CD4-positive, alpha-beta T cell treated with Interleukin-4 for 1 hour (primary cell): ENCODE measurements around the gene EEF1AKMT2.
"Not testable (repeated sequence)": the region's sequence is repeated elsewhere in the genome, so short reads cannot be mapped to it uniquely, and the experiment has no call there.

Source experiments
- DNase-seq, 2 donors: peaks; one replicate each; pipeline ENCODE4 v3.0.0-alpha.2; 2020 to 2022

EEF1AKMT2 gene

DNA sequence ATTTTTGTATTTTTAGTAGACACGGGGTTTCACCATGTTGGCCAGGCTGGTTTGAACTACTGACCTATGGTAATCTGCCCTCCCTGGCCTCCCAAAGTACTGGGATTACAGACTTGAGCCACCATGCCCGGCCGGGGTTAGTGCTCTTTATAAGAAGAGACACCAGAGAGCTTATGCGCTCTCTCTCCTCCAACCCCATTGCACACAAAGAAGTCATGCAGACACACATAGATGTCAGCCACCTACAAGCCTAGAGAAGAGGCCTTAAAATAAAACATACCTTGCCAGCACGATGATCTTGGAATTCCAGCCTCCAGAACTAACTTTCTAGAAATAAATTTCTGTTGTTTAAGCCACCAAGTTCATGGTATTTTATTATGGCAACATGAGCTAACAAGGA, 37.5 kb downstream of the EEF1AKMT2 start:
- DNase-seq = no peak

DNA sequence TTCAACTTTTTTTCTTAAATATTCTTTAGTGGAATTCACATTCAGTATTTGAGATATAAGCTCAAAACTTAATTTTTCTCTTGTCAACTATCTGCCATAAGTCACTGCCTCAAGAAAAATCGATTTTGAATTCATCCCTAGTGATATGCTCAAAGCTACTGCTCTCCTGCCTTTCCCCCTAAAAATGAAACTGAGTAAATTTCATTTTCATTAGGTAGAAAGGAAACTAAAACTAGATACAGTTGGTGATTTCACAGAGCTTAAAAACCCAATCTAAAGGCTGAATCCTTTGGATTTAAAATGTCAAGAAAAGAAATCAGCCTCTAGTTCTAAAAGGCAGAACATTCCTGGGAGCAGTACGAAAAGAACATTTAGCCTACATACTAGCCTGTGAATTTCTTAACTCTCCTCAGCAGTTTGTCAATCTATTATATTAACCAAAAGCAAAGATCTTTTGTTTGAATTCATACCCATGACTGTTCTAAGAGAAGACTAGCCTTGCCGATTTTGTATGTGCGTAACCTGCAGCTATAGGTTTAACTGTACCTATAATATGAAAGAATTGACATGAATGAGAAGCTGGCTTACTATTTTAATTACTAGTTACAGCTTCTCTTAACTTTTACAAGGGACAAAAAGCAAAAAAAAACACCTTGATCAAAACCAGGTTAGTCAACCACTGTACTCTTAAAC, 42.6 kb downstream of the EEF1AKMT2 start:
- no peak for DNase-seq

- DNase-seq = no peak
These were observed 43.5 kb downstream of the EEF1AKMT2 start for GRCh38 chr10:124748166-124748565.

GRCh38 chr10:124747745-124748144, 43.9 kb downstream of the EEF1AKMT2 start:
- no peak for DNase-seq

GRCh38 chr10:124746992-124747391, 44.7 kb downstream of the EEF1AKMT2 start:
- DNase-seq = no peak

GRCh38 chr10:124746447-124746846, 45.2 kb downstream of the EEF1AKMT2 start:
- DNase-seq = not testable (repeated sequence)

GRCh38 chr10:124745673-124746072, 46.0 kb downstream of the EEF1AKMT2 start:
- peak in 1 of 2 donors; percentile 79 for DNase-seq

- no peak for DNase-seq
These were observed 46.4 kb downstream of the EEF1AKMT2 start for GRCh38 chr10:124745252-124745651.

- DNase-seq = peak; percentile 77 to 81
These were observed 47.3 kb downstream of the EEF1AKMT2 start, which contains the start of gene FAM53B for GRCh38 chr10:124744102-124745050. TSS of gene FAM53B (minus strand) at chr10:124744378. CDS start at chr10:124706713, 37,665 bp downstream.

DNA sequence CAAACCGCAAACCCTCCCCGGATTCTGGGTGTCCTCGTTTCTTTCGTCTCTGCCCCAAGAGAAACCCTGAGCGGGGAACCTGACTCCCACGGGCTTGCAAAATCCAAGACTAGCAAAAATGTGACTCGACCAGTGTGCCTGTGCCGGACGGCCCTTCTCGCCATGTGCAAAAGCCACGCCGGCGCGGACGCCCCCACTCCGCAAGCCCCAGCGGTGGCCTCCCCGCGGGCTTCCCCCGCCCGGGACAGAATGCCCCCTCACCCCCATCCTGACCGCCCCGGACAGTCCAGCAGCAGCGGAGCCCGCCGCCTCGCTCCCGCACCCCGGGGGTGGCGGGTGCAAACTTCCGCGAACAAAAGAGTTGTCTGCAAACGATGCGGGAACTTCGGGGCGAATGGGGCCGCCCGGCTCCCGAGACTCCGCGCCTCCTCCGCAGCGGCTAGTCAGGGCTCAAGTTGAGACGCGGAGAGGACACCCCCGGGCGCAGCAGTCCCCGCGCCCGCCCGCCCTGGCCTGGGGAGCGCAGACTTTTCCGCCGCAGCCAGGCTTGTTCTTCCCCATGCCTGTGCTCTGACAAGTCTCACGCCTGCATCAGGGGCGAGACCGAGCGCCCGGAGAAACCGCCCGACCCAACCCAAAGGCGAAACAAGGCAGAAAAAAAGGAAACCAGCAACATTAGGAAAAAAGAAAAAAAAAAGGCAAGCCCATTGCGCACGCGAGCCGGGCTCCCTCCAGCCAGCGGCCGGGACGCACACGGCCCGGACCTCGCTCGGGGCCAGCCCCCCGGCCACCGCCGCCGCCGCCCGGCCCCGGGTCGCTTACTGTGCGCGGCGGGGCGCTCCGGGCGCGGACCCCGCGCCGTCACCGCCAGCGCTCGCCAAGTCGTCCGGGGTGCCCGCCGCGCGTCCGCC, 48.2 kb downstream of the EEF1AKMT2 start:
- peak in 1 of 2 donors; percentile 24 for DNase-seq

GRCh38 chr10:124742413-124743190, 49.1 kb downstream of the EEF1AKMT2 start:
- no peak for DNase-seq

DNA sequence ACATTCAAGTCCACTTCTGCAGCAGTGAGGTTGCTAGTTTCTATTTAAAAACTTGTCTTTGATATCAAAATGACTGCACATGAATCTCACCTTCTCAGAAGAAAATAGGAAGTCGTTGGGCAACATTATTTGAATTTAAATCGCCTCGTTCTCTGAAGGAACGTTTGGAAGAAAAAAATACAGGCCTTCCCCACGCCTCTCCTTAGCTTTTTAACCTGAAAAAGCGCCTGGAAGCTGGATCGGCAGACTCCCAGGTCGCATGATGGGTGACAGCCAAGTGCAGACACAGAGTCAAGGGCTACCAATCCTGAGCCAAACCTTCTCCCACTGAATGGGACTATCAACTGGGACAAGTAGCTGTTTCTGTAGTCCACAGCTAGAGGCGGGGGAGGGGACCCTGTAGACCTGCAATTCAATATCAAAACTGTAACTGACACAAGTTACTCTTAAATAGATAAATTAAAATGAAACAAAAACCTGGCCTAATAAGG, 49.7 kb downstream of the EEF1AKMT2 start:
- peak in 1 of 2 donors; percentile 30 for DNase-seq

DNA sequence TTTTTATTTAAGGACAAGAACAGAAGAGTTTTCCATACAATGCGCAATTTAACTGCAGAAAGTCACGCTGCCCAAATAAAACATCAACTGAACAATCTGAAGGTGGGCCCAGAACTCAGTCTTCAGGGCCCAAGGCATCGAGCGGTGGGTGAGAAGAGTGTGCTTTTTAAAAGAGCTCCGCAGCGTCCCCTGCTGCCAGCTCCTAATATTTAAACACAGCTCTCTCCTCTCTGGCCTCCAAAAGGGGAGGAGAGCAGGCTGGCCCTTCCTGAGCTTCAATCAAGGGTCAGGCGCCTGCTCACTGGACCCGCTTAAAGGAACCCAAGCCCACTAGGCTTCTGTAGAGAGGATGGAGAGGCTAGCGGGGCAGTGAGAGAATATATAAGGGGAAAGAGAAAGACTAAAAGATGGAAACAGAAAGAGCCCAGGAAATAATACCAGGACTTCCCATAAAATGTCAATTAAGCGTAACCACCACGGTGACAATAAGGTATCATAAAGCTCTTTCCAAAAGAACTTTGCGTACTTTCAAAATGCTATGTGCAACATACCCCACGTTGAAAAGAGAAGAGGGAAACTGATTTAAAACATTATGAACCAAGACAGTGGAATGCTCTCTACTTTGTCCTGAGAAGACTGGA, 50.3 kb downstream of the EEF1AKMT2 start:
- DNase-seq = peak; percentile 79 to 81

- DNase-seq = peak; percentile 50 to 72
These were observed 51.1 kb downstream of the EEF1AKMT2 start for GRCh38 chr10:124740369-124741280.

DNA sequence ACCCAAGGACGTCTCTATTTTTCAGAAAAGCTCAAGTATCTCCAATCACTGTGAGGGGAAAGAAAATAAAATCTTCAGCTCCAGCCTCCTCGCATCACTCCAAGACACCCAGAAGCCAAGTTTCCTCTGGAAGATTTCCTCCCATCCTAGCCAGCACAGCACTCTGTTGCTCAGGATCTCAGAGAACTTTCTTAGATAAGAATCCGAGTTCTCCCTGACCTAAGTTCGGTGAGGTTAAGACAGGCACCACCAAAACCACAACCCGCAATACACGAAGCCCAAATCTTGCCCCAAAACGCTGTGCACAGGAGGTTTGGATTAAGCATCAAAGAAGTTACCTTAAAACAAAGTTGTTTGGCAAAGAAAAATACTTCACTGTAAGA, 51.7 kb downstream of the EEF1AKMT2 start:
- DNase-seq = peak in 1 of 2 donors; percentile 45

DNA sequence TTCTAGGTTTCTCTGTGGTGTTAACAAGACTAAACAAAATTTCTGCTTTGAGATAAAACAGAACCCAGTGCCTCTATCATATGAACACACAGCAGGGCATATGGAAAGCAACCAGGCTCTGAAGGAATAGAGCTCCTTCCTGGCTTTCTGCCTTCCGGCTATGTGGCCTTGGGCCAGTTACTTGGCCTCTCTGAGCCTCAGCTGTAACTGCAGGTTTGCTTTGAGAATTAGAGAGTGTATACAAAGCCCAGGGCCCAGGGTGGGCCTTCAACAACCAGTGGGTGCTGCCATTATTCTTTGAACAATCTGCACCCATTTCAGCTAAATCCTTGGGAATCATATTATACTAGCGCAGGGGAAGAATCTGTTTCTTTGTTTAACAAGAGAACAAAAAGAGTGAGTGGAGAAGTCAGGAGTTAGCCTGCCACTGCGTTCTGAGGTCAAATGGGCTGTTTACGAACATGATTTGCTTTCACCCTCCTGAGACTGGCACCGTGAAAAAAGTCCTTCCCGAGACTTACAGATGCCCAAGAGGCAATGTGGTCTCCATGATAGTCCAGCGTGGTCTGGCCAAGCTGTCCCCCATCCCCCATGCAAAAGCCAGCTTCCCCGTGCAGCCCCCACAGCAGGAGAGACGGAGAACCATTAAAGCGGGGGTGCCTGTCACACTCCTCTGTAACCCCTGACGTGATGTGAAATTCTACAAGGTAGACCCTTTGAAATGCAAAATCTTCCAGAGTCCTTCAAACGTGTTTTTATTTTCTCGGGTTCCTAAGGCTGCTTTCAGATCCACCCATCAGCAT, 52.4 kb downstream of the EEF1AKMT2 start:
- no peak for DNase-seq

DNA sequence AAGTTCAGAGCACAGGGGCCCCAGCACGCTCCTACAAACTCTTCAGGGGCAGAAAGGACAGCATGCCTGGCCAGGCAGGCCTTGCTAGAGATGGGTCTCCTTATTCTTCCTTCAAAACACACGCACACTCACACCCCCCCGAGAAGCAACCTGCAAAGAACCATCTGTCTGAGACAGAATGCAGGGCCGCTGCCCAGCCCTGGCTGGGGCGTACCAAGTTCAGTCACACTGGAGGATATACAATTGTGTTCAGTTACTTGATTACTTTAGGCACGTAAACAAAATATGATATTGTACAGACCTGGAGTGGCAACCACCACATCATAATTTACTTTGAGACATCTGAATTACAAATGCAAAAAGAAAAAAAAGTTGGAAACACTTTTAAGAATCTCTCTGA, 53.2 kb downstream of the EEF1AKMT2 start:
- DNase-seq = no peak

- no peak for DNase-seq
These were observed 54.0 kb downstream of the EEF1AKMT2 start for GRCh38 chr10:124737708-124738107.

DNA sequence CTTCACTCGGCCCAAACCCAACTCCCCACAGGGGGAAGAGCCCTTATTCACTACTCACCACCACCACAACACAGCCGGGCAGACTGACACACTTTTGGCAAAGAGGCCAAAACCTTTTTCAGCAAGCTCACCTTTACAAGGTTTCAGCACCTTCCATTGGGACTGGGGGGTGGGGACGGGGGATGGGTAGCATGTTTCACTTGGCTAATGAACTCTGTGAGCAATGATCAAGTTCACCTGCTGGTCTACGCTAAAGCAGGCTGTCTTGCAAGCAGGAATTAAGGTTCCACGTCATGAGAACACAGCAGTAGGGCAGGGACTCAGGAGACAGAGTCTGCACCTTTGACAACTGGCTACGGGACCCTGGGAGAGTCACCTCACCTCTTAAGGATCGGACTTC, 54.5 kb downstream of the EEF1AKMT2 start:
- no peak for DNase-seq
